Muscle of leg (tissue), 11 donors: ENCODE results near the gene MREG. TPM values are rescaled to one million over a fixed set of nuclear protein-coding genes. Genes with fewer than 3 reads are reported as not detected.
"Not testable (repeated sequence)": the region's sequence is repeated elsewhere in the genome, so short reads cannot be mapped to it uniquely, and the experiment has no call there.

Experiments
- DNase-seq: peaks from one replicate; pipeline ENCODE4 v3.0.0; 2013
- H3K27ac ChIP-seq: one replicate; pipeline ENCODE4 v1.5.1; 2013; ENCODE audit warnings: mild to moderate bottlenecking, low read length, control low read depth
- H3K27me3 ChIP-seq: one replicate; pipeline ENCODE4 v1.6.1; 2013; ENCODE audit warnings: low read length; ENCODE audit not compliant: control insufficient read depth, insufficient read depth
- H3K36me3 ChIP-seq: one replicate; pipeline ENCODE4 v1.6.1; 2013; ENCODE audit warnings: low read length; ENCODE audit not compliant: control insufficient read depth, insufficient read depth
- H3K4me1 ChIP-seq: one replicate; pipeline ENCODE4 v1.6.1; 2013; ENCODE audit warnings: low read length; ENCODE audit not compliant: control insufficient read depth, insufficient read depth
- H3K4me3 ChIP-seq: one replicate; pipeline ENCODE4 v1.5.1; 2013; ENCODE audit warnings: low read length, control low read depth
- H3K9me3 ChIP-seq: replicated peaks from 2 replicates; pipeline ENCODE4 v1.6.1; 2013; ENCODE audit warnings: low read depth, low read length; ENCODE audit not compliant: control insufficient read depth
- WGBS: methylation state at CpG from one replicate; pipeline ENCODE4 v1.1.5; 2013; ENCODE audit warnings: missing lambda C conversion rate; ENCODE audit not compliant: insufficient coverage; 5-methylcytosine and 5-hydroxymethylcytosine counted together
- polyA plus RNA-seq, 8 donors: library from polyadenylated mRNA; unstranded; fragments of 120-200 nt; gene quantifications; one replicate each; pipeline versions ENCODE4 v1.2.1 to v1.2.3, GENCODE V29; 2013; ENCODE audit warnings: inconsistent platforms in 1 of 8, low replicate concordance in 1 of 8; ENCODE audit not compliant: insufficient read length in 8 of 8, insufficient read depth in 1 of 8
- total RNA-seq: library from RNA; stranded (reverse); fragments of 120-200 nt; gene quantifications from one replicate; pipeline ENCODE4 v1.2.4, GENCODE V29; 2013

Gene MREG
- total and polyA plus RNA-seq, 9 donors = 1.3 to 4.4 (median 2.1) TPM

- no peaks in the 10 kb centered on the region for H3K9me3 ChIP-seq
- H3K4me3 ChIP-seq = no peak overlapping the region
- peaks cover 2% of the 10 kb centered on the region for H3K36me3 ChIP-seq
- WGBS = 67% methylated on average over 1 of the region's 6 CpGs
- no peaks in the 10 kb centered on the region for H3K27me3 ChIP-seq
- no peak overlapping the region for H3K27ac ChIP-seq
- peak; percentile 6 for DNase-seq
- no peaks in the 10 kb centered on the region for H3K4me1 ChIP-seq
These were observed 72.6 kb downstream of the MREG start for GRCh38 chr2:215940645-215941184.

GRCh38 chr2:215937190-215937589, 76.2 kb downstream of the MREG start:
- Histone ChIP-seq H3K9me3 (no peaks in the 10 kb centered on the region), H3K4me3 (no peak overlapping the region), H3K4me1 (no peaks in the 10 kb centered on the region), H3K36me3 (peaks cover 2% of the 10 kb centered on the region), H3K27me3 (no peaks in the 10 kb centered on the region), H3K27ac (no peak overlapping the region)
- no peak for DNase-seq
- 100% methylated on average over 1 of the region's 3 CpGs for WGBS

DNA sequence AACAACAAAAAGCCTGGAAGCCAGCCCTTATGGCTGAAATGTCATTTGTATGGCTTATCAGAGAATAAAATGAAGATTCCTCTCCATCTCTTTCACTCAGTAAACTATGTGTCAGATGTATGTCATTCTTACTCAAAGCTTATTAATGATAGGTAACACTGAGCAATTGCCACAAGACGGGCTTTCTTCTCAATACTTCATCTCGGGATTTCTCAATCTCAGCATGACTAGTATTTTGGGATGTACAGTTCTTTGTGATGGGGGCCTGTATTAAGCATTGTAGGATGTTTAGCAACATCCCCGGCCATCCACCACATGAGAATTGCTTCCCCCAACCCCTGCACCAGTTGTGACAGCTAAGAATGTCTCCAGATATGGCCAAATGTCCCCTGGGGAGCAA, 80.2 kb downstream of the MREG start:
- DNase-seq = no peak
- Histone ChIP-seq H3K36me3 (no peaks in the 10 kb centered on the region), H3K27me3 (no peaks in the 10 kb centered on the region), H3K4me1 (no peaks in the 10 kb centered on the region), H3K4me3 (no peak overlapping the region), H3K9me3 (no peaks in the 10 kb centered on the region), H3K27ac (no peak overlapping the region)
- WGBS = no CpG with 5 or more reads among the region's 3 CpGs

GRCh38 chr2:215931256-215931903, 82.0 kb downstream of the MREG start:
- peak; percentile 84 for DNase-seq
- no peaks in the 10 kb centered on the region for H3K9me3 ChIP-seq
- no peaks in the 10 kb centered on the region for H3K36me3 ChIP-seq
- no peak overlapping the region for H3K27ac ChIP-seq
- no peak overlapping the region for H3K4me3 ChIP-seq
- 0% methylated on average over 4 of the region's 8 CpGs for WGBS
- H3K27me3 ChIP-seq = no peaks in the 10 kb centered on the region
- no peaks in the 10 kb centered on the region for H3K4me1 ChIP-seq

GRCh38 chr2:215930505-215931253, 82.7 kb downstream of the MREG start:
- H3K27ac ChIP-seq = no peak overlapping the region
- WGBS = 78% methylated on average over 1 of the region's 8 CpGs
- H3K4me3 ChIP-seq = no peak overlapping the region
- H3K36me3 ChIP-seq = no peaks in the 10 kb centered on the region
- no peaks in the 10 kb centered on the region for H3K9me3 ChIP-seq
- H3K4me1 ChIP-seq = no peaks in the 10 kb centered on the region
- DNase-seq = no peak
- H3K27me3 ChIP-seq = no peaks in the 10 kb centered on the region

DNA sequence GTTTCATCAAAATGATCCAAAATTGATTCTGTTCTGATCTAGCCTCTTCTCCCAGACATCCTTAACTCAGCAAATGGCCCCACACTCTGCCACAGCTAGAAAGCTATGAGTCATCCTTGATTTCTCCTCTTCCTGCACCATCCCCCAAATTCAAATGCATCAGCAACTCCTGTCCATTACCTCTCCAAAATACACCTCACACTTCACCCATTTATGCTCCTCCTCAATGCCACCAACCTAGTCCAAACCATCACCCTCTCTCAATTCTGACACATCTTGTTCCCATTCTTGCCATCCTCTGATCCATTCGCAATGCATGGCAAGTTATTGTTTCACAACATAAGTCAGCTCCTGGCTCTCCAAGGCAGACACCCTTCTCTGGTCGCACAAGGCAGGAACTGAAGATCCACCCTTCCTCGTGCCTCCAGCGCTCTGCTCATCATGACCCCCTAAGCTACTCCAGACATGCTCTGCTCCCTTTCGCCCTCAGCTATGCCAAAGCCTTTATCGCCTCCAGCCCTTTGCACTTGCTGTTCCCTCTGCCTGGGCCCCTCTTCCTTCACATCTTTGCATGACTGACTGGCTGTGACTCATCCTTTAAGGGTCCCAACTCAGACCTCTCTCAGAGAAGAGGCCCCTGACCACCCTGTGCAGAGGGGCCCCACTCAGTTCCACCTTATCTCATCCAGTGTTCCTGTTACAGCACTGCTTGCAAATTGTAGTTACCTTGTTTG, 83.6 kb downstream of the MREG start:
- no peaks in the 10 kb centered on the region for H3K36me3 ChIP-seq
- no peak overlapping the region for H3K27ac ChIP-seq
- 73% methylated on average over 6 of the region's 6 CpGs for WGBS
- H3K4me3 ChIP-seq = no peak overlapping the region
- H3K27me3 ChIP-seq = no peaks in the 10 kb centered on the region
- DNase-seq = no peak
- H3K9me3 ChIP-seq = no peaks in the 10 kb centered on the region
- no peaks in the 10 kb centered on the region for H3K4me1 ChIP-seq

- no peak for DNase-seq
- no peaks in the 10 kb centered on the region for H3K9me3 ChIP-seq
- no peaks in the 10 kb centered on the region for H3K36me3 ChIP-seq
- H3K4me1 ChIP-seq = no peaks in the 10 kb centered on the region
- H3K27me3 ChIP-seq = no peaks in the 10 kb centered on the region
- 82% methylated on average over 5 of the region's 11 CpGs for WGBS
- no peak overlapping the region for H3K27ac ChIP-seq
- no peak overlapping the region for H3K4me3 ChIP-seq
These were observed 85.3 kb downstream of the MREG start for GRCh38 chr2:215928086-215928485.

GRCh38 chr2:215926992-215927391, 86.4 kb downstream of the MREG start:
- H3K4me3 ChIP-seq, DNase-seq, H3K36me3 ChIP-seq, H3K27me3 ChIP-seq, H3K4me1 ChIP-seq, H3K27ac ChIP-seq, H3K9me3 ChIP-seq: not testable (repeated sequence)
- 86% methylated on average over 4 of the region's 6 CpGs for WGBS

DNA sequence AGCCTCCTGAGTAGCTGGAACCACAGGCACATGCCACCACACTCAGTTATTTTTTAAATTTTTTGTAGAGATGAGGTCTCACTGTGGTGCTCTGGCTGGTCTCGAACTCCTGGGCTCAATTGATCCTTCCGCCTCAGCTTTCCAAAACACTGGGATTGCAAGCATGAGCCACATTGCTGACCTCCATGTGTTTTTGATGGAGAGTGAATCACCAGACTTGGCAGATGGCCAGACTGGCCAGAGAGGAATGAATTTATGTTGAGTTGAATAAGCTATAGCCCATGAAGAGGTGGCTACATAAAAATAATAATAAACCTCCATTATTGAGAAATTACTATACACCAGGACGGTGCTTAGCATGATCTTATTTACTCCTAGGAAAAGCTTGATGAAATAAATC, 91.5 kb downstream of the MREG start:
- 82% methylated on average over 2 of the region's 3 CpGs for WGBS
- Histone ChIP-seq H3K4me3 (no peak overlapping the region), H3K27ac (no peak overlapping the region), H3K4me1 (peaks cover 6% of the 10 kb centered on the region), H3K36me3 (no peaks in the 10 kb centered on the region), H3K9me3 (no peaks in the 10 kb centered on the region), H3K27me3 (no peaks in the 10 kb centered on the region)
- peak; percentile 32 for DNase-seq
